IMR-90 (cell line): ENCODE data around the gene DAAM1. TPM values are rescaled to one million over a fixed set of nuclear protein-coding genes. Genes with fewer than 3 reads are reported as not detected.

Experiments
- ATAC-seq: fragments of 200-7000 bp; cut with Tn5 transposase; 2 replicates; pipeline ENCODE4 v1.9.1; 2020; ENCODE audit warnings: low read depth, mild to moderate bottlenecking, moderate library complexity
- BruUV-seq: library from RNA; stranded (reverse); fragments of 400-500 nt; replicated peaks from 2 replicates; lab custom pipeline; 2021; lab: Mats Ljungman, UMichigan
- CTCF ChIA-PET: fragments of 300-600 bp; formaldehyde crosslinking; extraction: SDS; loops from one replicate; lab custom pipeline; 2021; ENCODE audit warnings: antibody characterized with exemption; lab: Yijun Ruan, JAX
- POLR2A ChIA-PET: fragments of 300-600 bp; sonication (Branson Sonifier 250); formaldehyde crosslinking; loops from one replicate; lab custom pipeline; 2022; ENCODE audit warnings: antibody characterized with exemption; ENCODE audit not compliant: unreplicated experiment; lab: Charles Lee
- DNase-seq: peaks from one replicate; pipeline ENCODE4 v3.0.0; 2013
- H2AFZ ChIP-seq: replicated peaks from 2 replicates; pipeline ENCODE3; 2013; ENCODE audit warnings: low read length, mild to moderate bottlenecking; ENCODE audit not compliant: poor library complexity
- H2AK5ac ChIP-seq: 2 replicates; pipeline ENCODE4 v1.6.1; 2013; ENCODE audit warnings: low read depth, low read length, inconsistent platforms
- H2AK9ac ChIP-seq: replicated peaks from 2 replicates; pipeline ENCODE3; 2013; ENCODE audit warnings: mild to moderate bottlenecking, low read depth, low read length, moderate library complexity; ENCODE audit not compliant: poor library complexity
- H2BK120ac ChIP-seq: 2 replicates; pipeline ENCODE4 v1.6.1; 2013; ENCODE audit warnings: low read depth, low read length, inconsistent platforms
- H2BK15ac ChIP-seq: 3 replicates; pipeline ENCODE4 v1.6.1; 2013; ENCODE audit warnings: low read depth, low read length, inconsistent platforms
- H2BK20ac ChIP-seq: 2 replicates; pipeline ENCODE4 v1.6.1; 2013; ENCODE audit warnings: low read depth, mild to moderate bottlenecking, inconsistent platforms, low read length, moderate library complexity
- H2BK5ac ChIP-seq: 2 replicates; pipeline ENCODE4 v1.6.1; 2013; ENCODE audit warnings: mild to moderate bottlenecking, low read depth, low read length, inconsistent platforms; ENCODE audit not compliant: poor library complexity, severe bottlenecking
- H3K14ac ChIP-seq: replicated peaks from 2 replicates; pipeline ENCODE4 v1.6.1; 2013; ENCODE audit warnings: low read depth, low read length, inconsistent platforms
- H3K18ac ChIP-seq: 2 replicates; pipeline ENCODE4 v1.6.1; 2013; ENCODE audit warnings: low read depth, low read length, control low read depth
- H3K23ac ChIP-seq: 2 replicates; pipeline ENCODE4 v1.6.1; 2013; ENCODE audit warnings: low read depth, low read length, inconsistent platforms
- H3K27ac ChIP-seq: 2 replicates; pipeline ENCODE4 v1.5.1; 2013; ENCODE audit warnings: mild to moderate bottlenecking, control low read depth, low read length; ENCODE audit not compliant: insufficient read depth
- H3K27me3 ChIP-seq: 2 replicates; pipeline ENCODE4 v1.6.1; 2013; ENCODE audit warnings: low read length; ENCODE audit not compliant: control insufficient read depth, insufficient read depth
- H3K36me3 ChIP-seq: 2 replicates; pipeline ENCODE4 v1.6.1; 2013; ENCODE audit warnings: low read length, mixed read lengths; ENCODE audit not compliant: control insufficient read depth, insufficient read depth
- H3K4ac ChIP-seq: 2 replicates; pipeline ENCODE4 v1.6.1; 2013; ENCODE audit warnings: low read depth, low read length, inconsistent platforms
- H3K4me1 ChIP-seq: 2 replicates; pipeline ENCODE4 v1.6.1; 2013; ENCODE audit warnings: low read length, mixed read lengths; ENCODE audit not compliant: control insufficient read depth, insufficient read depth
- H3K4me2 ChIP-seq: 2 replicates; pipeline ENCODE4 v1.6.1; 2013; ENCODE audit warnings: low read depth, mild to moderate bottlenecking, control low read depth, low read length, moderate library complexity
- H3K4me3 ChIP-seq: 2 replicates; pipeline ENCODE4 v1.5.1; 2013; ENCODE audit warnings: low read depth, mild to moderate bottlenecking, control low read depth, low read length, moderate library complexity; ENCODE audit not compliant: insufficient read depth
- H3K56ac ChIP-seq: 2 replicates; pipeline ENCODE4 v1.6.1; 2013; ENCODE audit warnings: low read length, inconsistent platforms; ENCODE audit not compliant: insufficient read depth; ENCODE audit errors: extremely low read depth
- H3K79me1 ChIP-seq, 2 experiments: 2 replicates each; pipeline ENCODE4 v1.6.1; 2013; ENCODE audit warnings: low read length in 2 of 2, inconsistent platforms in 1 of 2, low read depth in 1 of 2
- H3K9ac ChIP-seq: 2 replicates; pipeline ENCODE4 v1.6.1; 2013; ENCODE audit warnings: low read depth, low read length, control low read depth
- H3K9me1 ChIP-seq: 2 replicates; pipeline ENCODE4 v1.6.1; 2013; ENCODE audit warnings: low read length, inconsistent platforms; ENCODE audit not compliant: insufficient read depth
- H3K9me3 ChIP-seq: 2 replicates; pipeline ENCODE4 v1.6.1; 2013; ENCODE audit warnings: low read length; ENCODE audit not compliant: control insufficient read depth, insufficient read depth
- H4K20me1 ChIP-seq: 2 replicates; pipeline ENCODE4 v1.6.1; 2013; ENCODE audit warnings: low read length, inconsistent platforms; ENCODE audit not compliant: insufficient read depth
- H4K5ac ChIP-seq: 2 replicates; pipeline ENCODE4 v1.6.1; 2013; ENCODE audit warnings: mild to moderate bottlenecking, low read depth, low read length, control low read depth
- H4K8ac ChIP-seq, 2 experiments: 2 replicates each; pipeline ENCODE4 v1.6.1; 2013; ENCODE audit warnings: low read depth in 2 of 2, low read length in 2 of 2, control low read depth in 1 of 2, inconsistent platforms in 1 of 2
- H4K91ac ChIP-seq: 2 replicates; pipeline ENCODE4 v1.6.1; 2013; ENCODE audit warnings: low read depth, low read length, inconsistent platforms; ENCODE audit not compliant: insufficient read depth
- CEBPB ChIP-seq: IDR thresholded peaks from 2 replicates; pipeline ENCODE4 v1.6.1; 2012; ENCODE audit warnings: low read depth, low read length, improper control_type of control experiment
- CHD1 ChIP-seq: IDR thresholded peaks from 2 replicates; pipeline ENCODE4 v1.6.1; 2012; ENCODE audit warnings: low read depth, low read length, improper control_type of control experiment
- CTCF ChIP-seq: conservative IDR thresholded peaks from 2 replicates; pipeline ENCODE4 v1.5.1; 2012; ENCODE audit warnings: mild to moderate bottlenecking, low read depth, low read length, improper control_type of control experiment
- FOS ChIP-seq: fragments of 150-350 bp; IDR thresholded peaks from 2 replicates; pipeline ENCODE4 v1.6.1; 2016; ENCODE audit warnings: low read depth, low read length
- MAFK ChIP-seq: IDR thresholded peaks from 2 replicates; pipeline ENCODE4 v1.6.1; 2012; ENCODE audit warnings: low read depth, low read length, improper control_type of control experiment
- MAZ ChIP-seq: IDR thresholded peaks from 2 replicates; pipeline ENCODE4 v1.6.1; 2012; ENCODE audit warnings: low read depth, mild to moderate bottlenecking, low read length, improper control_type of control experiment, moderate library complexity, borderline replicate concordance
- MXI1 ChIP-seq: IDR thresholded peaks from 2 replicates; pipeline ENCODE4 v1.6.1; 2012; ENCODE audit warnings: low read depth, mild to moderate bottlenecking, low read length, moderate library complexity, borderline replicate concordance
- NFE2L2 ChIP-seq: fragments of 150-350 bp; IDR thresholded peaks from 2 replicates; pipeline ENCODE4 v1.6.1; 2016; ENCODE audit warnings: low read depth, mild to moderate bottlenecking, low read length
- POLR2A ChIP-seq: IDR thresholded peaks from 2 replicates; pipeline ENCODE4 v1.6.1; 2012; ENCODE audit warnings: mild to moderate bottlenecking, low read depth, low read length
- RAD21 ChIP-seq: IDR thresholded peaks from 2 replicates; pipeline ENCODE4 v1.6.1; 2012; ENCODE audit warnings: low read length, improper control_type of control experiment
- RCOR1 ChIP-seq: IDR thresholded peaks from 2 replicates; pipeline ENCODE4 v1.6.1; 2012; ENCODE audit warnings: mild to moderate bottlenecking, low read length, improper control_type of control experiment; ENCODE audit not compliant: insufficient replicate concordance
- RFX5 ChIP-seq: IDR thresholded peaks from 2 replicates; pipeline ENCODE4 v1.8.0; 2012; ENCODE audit warnings: low read depth, mild to moderate bottlenecking, low read length, moderate library complexity
- USF2 ChIP-seq: fragments of 150-350 bp; IDR thresholded peaks from 2 replicates; pipeline ENCODE4 v1.6.1; 2017; ENCODE audit warnings: mild to moderate bottlenecking, antibody characterized with exemption, low read length, low read depth
- WGBS, 2 experiments: methylation state at CpG; one replicate each; pipeline versions ENCODE4 v1.1.5 to v1.1.7; 2013; ENCODE audit warnings: missing lambda C conversion rate in 2 of 2; ENCODE audit not compliant: insufficient read length in 1 of 2; ENCODE audit errors: extremely low coverage in 2 of 2; 5-methylcytosine and 5-hydroxymethylcytosine counted together
- dilution Hi-C: fragments of 300-500 bp; cut with HindIII; formaldehyde crosslinking; loops from one replicate; pipeline ENCODE4 v1.14.3; 2018; ENCODE audit warnings: low sequenced_read_pairs; ENCODE audit not compliant: unreplicated experiment
- in situ Hi-C: fragments of 300-500 bp; cut with MboI; formaldehyde crosslinking; loops from 3 replicates; pipeline ENCODE4 v1.14.3; 2019; ENCODE audit warnings: low sequenced_read_pairs, inconsistent platforms, mixed read lengths
- intact Hi-C: fragments of 100-400 bp; cut with micrococcal nuclease; formaldehyde crosslinking; loops from 2 replicates; pipeline ENCODE4 v1.10.0; 2022
- polyA plus RNA-seq, 3 experiments: library from polyadenylated mRNA; depleted of rRNA; stranded (reverse); fragments of >200 nt; gene quantifications; 2 replicates each; pipeline ENCODE4 v1.2.3, GENCODE V29; 2012; ENCODE audit warnings: low replicate concordance in 1 of 3
- total RNA-seq: library from RNA; depleted of rRNA; stranded (reverse); fragments of >200 nt; gene quantifications from 2 replicates; pipeline ENCODE4 v1.2.3, GENCODE V29; 2012

DAAM1 gene
- total and polyA plus RNA-seq, 2 of the 4 experiments (the other 2 are of a cell fraction) = 4.8 to 5.4 TPM

- Histone ChIP-seq H3K9me3 (no peaks in the 10 kb centered on the region), H3K36me3 (no peaks in the 10 kb centered on the region), H2BK5ac (no peak overlapping the region), H3K27me3 (no peaks in the 10 kb centered on the region), H3K27ac (no peak overlapping the region), H2BK15ac (no peak overlapping the region), H3K56ac (no peak overlapping the region), H3K79me1 (no peaks in the 10 kb centered on the region), H3K14ac (no peak overlapping the region), H3K18ac (no peak overlapping the region), H4K20me1 (no peaks in the 10 kb centered on the region), H2AK9ac (no peak overlapping the region), H4K91ac (no peak overlapping the region), H2BK120ac (no peak overlapping the region), H3K9ac (no peak overlapping the region), H2BK20ac (no peak overlapping the region), H3K23ac (no peak overlapping the region), H4K8ac (no peak overlapping the region), H2AK5ac (no peak overlapping the region), H3K9me1 (peaks cover 6% of the 10 kb centered on the region; the same call in 1 of the 2 replicates), H3K4me1 (peaks cover 11% of the 10 kb centered on the region), H3K4me3 (no peak overlapping the region), H3K4ac (no peak overlapping the region), H2AFZ (no peak overlapping the region), H3K4me2 (no peak overlapping the region), H4K5ac (no peak overlapping the region)
- DNase-seq (no peak), ATAC-seq (no peak)
- ChIA-PET CTCF (no interaction called here), POLR2A (no interaction called here)
- dilution Hi-C loops = no loop called here
- BruUV-seq = no TSS peak
- TF ChIP-seq MAFK (no peak), POLR2A (no peak), NFE2L2 (no peak), MAZ (no peak), RFX5 (no peak), CEBPB (no peak), CHD1 (no peak), RAD21 (no peak), RCOR1 (no peak), FOS (no peak), CTCF (no peak), MXI1 (no peak), USF2 (no peak)
- intact Hi-C loops = no loop called here
- in situ Hi-C loops = no loop called here
- WGBS, 2 experiments = no CpG with 5 or more reads among the region's 2 CpGs
Measured at GRCh38 chr14:59303216-59303615, 114.7 kb downstream of the DAAM1 start.
